AG09309 (cell line): ENCODE results near the gene BORCS8.
"Not testable (repeated sequence)": the region's sequence is repeated elsewhere in the genome, so short reads cannot be mapped to it uniquely, and the experiment has no call there.

ENCODE experiments used
- DNase-seq: peaks from one replicate; pipeline ENCODE4 v3.0.0-alpha.2; 2010; ENCODE audit warnings: low read depth
- H3K4me3 ChIP-seq: 2 replicates; pipeline ENCODE4 v1.5.1; 2011; ENCODE audit warnings: mild to moderate bottlenecking, low read depth, low read length, moderate library complexity; ENCODE audit not compliant: control insufficient read depth
- TF ChIP-seq, protein P1 (sequence below): IDR thresholded peaks from 2 replicates; pipeline ENCODE4 v1.5.1; 2011; ENCODE audit warnings: mild to moderate bottlenecking, low read depth, low read length, inconsistent platforms; ENCODE audit not compliant: insufficient read depth, control insufficient read depth; ENCODE audit errors: missing control alignments

Gene BORCS8

DNA sequence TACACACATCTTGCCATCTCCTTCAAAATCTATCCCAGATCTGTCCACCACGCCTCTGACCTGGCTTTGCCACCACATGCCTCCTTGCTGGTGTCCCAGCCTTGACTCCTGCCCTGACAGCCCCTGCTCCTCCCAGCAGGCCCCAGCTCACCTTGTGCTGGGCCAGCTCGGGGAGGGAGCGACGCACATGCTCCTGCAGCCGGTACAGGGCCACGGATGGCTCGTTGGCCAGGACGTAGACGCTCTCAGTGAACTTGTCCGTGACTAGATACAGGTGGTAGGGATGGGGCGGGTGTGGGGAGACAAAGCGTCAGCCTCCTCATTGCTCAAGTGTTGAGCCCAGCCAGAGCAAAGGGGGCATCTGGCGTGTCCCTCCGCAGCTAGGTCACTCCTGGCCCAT is 5.2 kb downstream of the BORCS8 start:
- no peak for DNase-seq
- TF ChIP-seq, protein P1, sequence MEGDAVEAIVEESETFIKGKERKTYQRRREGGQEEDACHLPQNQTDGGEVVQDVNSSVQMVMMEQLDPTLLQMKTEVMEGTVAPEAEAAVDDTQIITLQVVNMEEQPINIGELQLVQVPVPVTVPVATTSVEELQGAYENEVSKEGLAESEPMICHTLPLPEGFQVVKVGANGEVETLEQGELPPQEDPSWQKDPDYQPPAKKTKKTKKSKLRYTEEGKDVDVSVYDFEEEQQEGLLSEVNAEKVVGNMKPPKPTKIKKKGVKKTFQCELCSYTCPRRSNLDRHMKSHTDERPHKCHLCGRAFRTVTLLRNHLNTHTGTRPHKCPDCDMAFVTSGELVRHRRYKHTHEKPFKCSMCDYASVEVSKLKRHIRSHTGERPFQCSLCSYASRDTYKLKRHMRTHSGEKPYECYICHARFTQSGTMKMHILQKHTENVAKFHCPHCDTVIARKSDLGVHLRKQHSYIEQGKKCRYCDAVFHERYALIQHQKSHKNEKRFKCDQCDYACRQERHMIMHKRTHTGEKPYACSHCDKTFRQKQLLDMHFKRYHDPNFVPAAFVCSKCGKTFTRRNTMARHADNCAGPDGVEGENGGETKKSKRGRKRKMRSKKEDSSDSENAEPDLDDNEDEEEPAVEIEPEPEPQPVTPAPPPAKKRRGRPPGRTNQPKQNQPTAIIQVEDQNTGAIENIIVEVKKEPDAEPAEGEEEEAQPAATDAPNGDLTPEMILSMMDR = no peak
- no peak overlapping the region for H3K4me3 ChIP-seq

DNA sequence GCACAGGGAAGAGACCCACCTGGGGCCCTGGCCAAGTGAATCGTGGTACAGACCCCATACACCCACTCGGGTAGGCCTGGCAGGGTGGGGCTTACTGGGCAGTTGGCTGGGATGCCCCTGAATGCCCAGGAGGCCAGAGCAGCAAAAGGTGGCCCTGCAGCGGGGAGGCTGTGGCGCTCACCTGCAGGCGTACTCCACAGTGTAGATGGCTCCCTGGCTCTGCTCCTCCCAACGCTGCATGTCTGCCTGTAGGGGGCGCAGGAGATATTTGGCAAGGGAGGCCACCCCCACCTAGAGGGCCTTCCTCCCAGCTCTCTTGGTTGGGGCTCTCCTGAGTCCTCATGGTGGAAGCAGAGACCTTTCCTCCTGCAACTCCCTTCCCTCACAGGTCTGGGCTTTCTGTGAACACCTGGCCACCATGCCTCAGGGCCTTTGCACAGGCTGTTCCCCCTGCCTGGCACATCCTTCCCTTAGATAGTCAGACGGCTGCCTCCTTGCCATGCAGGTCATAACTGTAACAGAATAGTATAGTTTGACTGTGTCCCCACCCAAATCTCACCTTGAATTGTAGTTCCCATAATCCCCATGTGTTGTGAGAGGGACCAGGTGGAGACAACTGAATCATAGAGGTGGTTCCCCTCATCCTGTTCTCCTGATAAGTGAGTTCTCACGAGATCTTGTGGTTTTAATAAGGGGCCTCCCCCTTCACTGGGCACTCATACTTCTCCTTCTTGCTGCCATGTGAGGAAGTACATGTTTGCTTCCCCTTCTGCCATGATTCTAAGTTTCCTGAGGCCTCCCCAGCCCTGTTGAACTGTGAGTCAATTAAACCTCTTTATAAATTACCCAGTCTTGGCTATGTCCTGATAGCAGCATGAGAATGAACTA is 5.9 kb downstream of the BORCS8 start:
- no peak for DNase-seq
- TF ChIP-seq, protein P1 = peak; percentile 69
- no peak overlapping the region for H3K4me3 ChIP-seq

DNA sequence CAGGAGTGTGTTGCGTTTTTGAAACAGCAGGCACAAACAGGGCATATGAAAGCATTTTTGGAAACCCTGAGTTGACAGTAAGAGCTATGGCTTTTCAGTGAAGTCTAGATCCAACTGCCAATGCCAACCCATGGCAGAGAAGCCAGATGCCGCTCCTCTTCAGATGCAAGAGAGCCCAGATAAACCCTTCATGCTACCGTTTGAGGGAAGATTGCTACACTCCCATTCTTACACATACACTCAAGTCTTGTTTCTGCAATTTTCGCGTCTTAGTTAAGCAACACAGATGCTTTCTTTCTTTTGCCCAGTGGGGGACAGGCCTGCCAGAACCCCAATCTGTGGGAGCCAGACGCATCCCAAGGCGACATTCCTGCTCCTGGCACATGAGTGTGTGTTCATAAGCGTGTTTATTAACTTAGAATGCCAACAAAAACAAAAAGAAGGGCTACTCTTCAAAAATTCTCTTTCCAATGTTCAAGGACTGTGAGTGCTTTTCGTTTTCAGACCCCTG is 10.4 kb downstream of the BORCS8 start:
- DNase-seq = no peak
- H3K4me3 ChIP-seq = no peak overlapping the region
- TF ChIP-seq, protein P1 = no peak

DNA sequence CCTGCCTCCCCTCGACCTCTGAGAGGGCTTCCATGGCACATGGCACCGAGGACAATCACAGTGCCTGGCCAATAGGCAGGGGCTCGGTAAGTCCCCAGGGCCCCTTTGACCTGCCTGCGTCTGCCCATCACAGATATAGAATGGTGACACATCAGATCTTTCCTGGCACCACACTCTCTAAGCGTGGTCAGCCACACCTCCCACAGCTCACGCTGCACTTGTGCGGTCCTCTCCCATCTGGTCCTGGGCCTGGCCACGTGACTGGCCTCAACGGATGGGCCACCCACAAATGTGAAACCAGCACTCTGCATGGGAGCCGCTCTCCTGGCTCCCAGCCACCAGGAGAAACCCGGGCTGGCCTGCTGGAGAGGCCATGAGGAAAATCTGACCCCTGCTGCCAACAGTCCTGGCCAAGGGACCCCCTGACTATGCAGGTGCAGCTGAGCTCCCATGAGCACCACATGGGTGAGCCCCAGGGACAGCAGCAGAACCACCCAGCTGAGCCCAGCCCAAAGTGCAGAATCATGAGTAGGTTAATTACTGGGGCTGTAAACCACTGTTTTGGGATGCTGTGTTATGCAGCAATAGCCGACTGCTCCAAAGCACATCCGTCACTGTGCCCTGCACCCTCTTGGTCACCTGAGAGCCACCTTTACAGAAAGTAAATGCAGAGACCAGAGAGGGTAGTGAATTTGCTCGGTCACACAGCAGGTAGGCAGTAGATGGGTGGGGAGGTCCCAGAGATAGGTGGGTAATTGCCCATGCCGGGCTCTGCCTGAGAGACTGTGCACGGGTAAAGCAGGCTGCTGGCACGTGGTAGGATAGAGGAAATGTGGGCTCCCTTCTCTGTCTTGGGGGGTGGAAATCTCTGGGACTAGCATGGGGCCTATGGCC is 12.2 kb downstream of the BORCS8 start:
- TF ChIP-seq, protein P1 = no peak
- H3K4me3 ChIP-seq = no peak overlapping the region
- DNase-seq = no peak

DNA sequence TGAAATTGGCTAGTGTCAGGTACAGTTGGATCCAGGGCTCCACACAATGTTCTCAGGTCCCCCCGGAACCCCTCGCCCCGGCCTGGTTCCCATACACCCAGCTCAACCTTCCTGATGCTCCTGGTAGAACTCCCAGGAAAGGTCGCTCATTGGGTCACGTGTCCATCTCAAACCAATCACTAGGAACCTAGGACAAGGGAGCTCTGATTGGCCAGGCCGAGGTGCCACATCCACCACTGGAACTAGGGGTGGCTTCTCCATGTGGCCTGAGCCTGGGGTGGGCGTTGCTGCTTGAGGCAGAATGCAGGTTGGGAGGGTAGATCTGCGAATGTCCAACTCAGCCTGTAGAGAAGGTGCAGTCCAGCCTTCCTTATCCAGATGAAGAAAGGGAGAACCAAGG is 15.0 kb downstream of the BORCS8 start:
- no peak overlapping the region for H3K4me3 ChIP-seq
- TF ChIP-seq, protein P1 = no peak
- DNase-seq = no peak

DNA sequence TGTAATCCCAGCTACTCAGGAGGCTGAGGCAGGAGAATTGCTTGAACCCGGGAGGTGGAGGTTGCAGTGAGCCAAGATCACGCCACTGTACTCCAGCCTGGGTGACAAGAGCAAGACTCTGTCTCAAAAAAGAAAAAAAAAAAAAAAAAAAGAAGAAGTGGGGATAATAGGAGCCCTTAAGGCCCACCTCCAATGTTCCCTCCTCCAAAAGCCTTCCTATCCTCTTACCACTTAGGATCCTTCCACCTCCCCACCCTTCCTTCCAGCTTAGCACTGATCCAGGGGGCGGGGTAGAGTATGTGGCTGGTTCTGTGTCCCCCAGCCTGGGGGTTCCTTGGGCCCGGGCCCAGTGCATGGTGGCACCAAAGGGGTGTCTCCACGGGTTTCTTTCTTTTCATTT is 18.7 kb downstream of the BORCS8 start:
- DNase-seq, H3K4me3 ChIP-seq: not testable (repeated sequence)
